Measurements from ENCODE around the gene BANP.
A peak's percentile ranks its signal among the peaks of the same experiment; 100 is the strongest.
"Not testable (repeated sequence)": the region's sequence is repeated elsewhere in the genome, so short reads cannot be mapped to it uniquely, and the experiment has no call there.

BANP gene

DNA sequence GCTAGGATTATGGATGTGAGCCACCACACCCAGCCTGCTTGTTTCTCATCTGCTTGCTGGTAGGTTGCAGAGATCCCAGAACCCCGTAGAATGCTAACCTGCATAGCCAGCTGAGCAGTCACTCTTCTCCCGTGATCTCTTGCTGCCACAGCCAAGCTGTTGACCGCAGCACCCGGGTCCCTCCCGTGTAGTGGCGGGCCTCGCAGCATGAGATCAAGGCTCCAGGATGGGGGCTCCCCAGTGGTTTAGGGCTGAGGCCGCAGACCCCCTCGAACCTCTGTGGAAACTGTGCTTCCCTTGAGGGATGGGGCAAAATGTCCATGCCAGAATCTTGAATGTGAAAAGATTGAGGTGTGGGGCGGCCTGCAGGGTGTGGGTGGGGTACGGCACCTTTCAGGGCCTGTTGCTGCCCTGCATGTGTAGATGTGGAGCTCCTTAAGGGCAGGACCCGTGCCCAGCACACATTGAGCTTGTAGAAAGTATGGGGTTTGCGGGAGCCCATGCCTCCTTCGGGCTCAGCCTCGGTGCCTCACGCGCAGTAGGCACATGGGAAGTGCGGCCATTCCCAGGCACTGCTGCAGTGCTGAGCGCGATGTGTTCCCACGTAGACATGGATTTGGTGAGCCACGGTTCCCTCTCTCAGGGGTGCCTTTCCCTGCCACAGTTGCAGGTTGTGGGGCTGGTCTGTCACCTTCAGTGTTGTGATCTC is 99.9 kb downstream of the BANP start:
- DNase-seq: no peak

- DNase-seq: no peak
Measured at GRCh38 chr16:88052661-88053060, 101.4 kb downstream of the BANP start.

- not testable (repeated sequence) for DNase-seq
Measured at GRCh38 chr16:88053479-88053878, 102.2 kb downstream of the BANP start.

DNA sequence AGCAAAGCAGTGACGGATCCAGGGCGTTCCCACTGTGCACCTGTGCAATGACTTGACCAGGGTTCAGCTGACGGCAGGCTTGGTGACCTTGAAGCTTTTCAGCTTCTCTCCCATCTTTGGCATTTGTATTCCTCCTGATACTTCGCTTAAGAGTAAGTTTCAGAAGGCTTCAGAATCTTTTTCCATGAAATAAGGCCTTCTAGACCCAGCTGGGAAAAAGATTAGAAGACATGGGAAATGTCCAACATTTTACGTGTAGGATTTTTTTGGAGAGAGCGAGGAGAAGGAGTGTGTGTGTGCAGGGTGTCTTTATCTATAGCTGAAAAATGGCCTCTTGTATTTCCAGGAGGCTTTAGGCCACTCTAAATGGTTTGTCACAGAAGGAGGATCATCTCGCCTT is 104.1 kb downstream of the BANP start:
- DNase-seq: no peak

GRCh38 chr16:88056212-88056611 is 105.0 kb downstream of the BANP start:
- no peak for DNase-seq

DNA sequence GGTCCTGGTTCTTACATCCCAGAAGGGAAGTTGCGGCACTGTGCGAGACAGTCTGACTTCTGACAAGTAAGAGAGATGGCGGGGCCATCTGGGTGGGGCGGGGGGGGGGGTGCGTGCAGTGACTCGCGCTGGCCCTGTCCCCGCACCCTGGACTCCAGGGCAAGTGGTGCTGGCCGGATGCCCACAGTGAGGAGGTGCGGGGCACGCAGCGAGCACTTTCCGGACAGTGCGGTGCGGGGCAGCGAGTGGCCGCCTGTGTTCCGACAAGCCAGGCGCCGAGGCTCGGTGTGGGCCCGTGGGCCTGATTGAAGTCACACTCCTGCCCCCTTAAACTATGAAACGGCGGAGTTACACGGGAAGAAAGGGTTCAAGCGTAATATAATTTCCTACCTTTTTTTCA is 106.4 kb downstream of the BANP start:
- no peak for DNase-seq

DNA sequence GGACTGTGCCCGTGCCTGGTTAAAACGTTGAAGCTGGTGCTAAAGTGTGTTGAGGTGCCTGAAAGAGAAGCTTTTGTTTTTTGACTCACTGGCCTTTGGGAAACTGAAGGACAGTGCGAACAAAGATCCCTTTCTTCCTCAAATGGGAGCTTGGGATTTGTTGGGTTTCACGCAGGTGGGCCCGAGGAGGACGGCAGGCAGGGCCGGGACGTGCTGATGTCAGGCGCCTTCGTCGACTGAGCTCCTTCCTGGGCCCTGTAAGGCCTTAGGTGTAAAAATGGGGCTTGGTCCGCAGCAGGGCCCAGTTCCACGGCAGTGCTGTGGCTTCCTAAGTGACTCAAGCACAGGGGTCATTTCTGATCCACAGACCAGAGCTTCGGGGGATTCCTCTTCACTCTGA is 106.9 kb downstream of the BANP start:
- no peak for DNase-seq

DNA sequence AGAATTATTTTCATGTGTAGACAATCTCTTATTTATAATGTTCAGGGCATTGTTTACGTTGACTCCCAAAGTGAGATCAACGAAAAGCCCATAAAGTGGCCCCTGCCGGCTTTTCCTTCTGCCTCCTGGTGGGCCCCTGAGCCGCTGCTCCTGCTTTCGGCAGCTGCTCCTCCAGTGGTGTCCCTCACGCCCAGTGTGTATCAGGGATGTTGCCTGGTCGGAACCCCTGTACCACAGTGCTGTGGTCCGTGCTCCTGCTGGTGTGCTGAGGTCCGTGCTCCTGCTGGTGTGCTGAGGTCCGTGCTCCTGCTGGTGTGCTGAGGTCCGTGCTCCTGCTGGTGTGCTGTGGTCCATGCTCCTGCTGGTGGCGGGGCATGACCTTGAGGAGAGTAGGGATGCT is 107.6 kb downstream of the BANP start:
- no peak for DNase-seq

GRCh38 chr16:88059701-88060386 is 108.6 kb downstream of the BANP start:
- no peak for DNase-seq

GRCh38 chr16:88060524-88061219 is 109.4 kb downstream of the BANP start:
- no peak for DNase-seq

- no peak for DNase-seq
Measured at GRCh38 chr16:88061346-88062110, 110.3 kb downstream of the BANP start.

DNA sequence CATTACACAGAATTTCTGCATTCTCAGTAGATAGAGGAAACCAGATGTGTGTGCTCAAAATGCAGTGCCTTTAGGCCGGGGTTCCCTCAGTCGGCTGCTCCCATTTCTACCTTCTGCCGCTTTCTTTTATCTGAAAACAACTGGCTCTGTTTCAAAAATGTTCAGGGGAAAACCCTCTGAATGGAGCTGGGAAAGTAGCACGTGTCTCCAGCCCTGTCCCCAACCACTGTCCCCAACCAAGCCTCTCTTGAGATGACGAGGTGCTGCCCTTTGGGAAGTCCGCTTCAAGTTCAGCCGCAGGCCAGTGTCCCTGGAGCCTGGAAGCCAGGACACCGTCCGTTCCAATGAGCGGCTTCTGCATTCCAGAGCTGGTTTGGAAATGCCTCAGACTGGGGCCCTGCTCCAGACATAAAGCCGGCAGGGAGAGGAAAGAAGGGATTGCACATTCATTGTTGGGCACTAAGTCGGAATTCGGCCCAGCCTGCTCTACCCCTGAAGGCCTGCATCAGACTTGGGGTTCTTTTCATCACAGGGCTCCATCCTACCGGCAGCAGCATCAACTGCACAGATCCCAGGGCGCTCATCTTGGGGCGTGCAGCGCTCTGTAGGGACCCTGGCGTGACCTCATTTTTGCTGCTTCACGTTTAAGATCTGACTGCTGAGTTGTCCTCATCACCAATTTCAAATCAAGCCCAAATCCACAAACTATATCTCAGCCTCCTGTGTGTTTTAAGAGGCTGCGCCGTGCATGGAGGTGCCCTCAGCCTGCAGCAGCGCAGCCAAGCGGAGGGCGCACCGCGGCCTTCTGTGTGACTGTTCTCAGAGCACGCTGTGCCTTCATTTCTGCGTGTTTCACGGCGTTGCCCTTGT is 111.3 kb downstream of the BANP start:
- peak; percentile 90 for DNase-seq

DNA sequence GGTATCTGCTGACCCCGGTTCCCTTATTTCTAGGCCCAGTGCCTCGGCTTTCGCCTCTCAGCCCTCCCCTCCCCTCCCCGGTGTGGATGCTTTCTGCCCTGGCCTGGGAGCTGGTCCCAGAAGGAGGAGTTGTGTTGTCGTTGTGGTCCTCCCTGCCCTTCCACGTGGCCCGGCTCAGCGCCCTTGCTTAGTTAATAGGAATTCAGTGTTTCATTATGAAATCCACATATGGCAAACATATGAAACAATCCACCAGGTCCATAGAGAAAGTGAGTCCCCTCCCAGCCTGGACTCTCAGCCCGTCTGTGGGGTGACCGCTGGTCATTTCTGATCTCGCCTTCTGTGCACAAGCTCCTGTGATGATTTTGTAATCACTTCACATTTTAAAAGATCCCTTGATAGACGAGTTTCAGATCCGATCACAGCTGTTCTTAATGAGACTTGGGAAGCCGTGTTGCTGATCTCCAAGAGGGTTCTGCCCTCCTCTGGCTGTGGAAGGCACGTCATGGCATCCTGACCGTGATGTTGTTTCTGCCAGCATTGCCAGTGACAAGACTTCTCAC is 112.1 kb downstream of the BANP start:
- DNase-seq: peak; percentile 87

DNA sequence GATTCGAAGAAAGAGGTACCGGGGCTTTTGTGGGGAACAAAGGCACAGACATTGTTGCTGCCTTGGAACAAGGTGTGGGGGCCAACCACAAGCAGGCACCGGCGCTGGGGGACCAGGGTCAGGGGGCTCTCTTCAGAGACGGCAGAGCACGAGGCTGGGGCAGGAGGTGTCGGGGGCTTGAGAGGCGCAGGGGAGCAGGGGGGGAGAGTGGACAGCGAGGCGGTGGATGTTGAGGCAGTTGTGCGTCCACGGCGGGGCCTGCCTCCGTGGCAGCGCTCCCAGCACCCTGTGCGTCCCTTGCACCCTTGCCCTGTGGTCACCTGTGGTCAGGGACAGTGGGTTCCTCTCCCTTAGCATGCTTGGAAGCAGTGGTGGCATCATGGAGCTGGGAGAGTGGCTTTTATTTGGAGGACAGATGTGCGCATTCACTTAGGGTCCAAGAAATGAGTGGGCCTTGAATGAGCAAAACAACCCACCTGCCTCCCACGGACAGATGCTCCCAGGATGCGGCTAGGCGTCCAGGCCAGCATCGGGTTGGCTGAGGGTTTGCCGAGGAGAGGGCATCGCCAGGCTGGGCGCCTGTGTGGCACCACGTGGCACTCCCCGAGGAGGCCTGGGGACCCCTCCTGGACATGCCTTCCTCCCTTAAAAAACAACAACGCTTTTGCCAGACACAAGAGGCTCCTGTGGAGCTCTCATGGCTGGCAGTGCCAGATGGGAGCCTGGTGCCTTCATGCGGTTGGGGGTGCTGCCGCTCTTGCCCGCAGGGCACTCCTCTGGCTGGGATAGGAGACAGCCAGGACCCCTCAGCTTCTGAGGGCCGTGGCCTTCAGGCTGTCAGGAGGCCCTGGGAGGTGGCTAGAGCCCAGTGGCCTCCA is 113.0 kb downstream of the BANP start:
- DNase-seq: peak; percentile 12

- DNase-seq: no peak
Measured at GRCh38 chr16:88064889-88065746, 113.9 kb downstream of the BANP start.

DNA sequence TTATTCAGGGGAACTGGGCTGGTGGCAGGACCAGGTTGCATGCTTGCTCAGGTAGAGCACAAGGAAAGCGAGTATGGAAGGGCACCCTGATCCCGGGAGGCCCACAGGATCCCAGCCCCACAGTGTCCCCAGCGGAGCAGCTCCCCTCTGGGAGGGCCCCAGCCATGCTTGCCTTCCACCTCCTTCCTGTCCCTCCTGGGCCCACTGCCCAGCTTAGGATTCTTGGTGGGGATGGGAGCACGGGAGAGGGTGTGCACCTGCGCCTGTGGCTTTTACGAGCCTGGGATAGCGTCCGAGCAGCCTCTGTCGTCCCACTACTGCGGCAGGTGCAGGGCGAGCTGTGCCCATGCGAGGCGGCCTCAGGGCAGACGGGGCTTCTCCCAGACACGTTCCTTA is 114.5 kb downstream of the BANP start:
- no peak for DNase-seq

- DNase-seq: no peak
Measured at GRCh38 chr16:88066234-88066633, 115.0 kb downstream of the BANP start.

DNA sequence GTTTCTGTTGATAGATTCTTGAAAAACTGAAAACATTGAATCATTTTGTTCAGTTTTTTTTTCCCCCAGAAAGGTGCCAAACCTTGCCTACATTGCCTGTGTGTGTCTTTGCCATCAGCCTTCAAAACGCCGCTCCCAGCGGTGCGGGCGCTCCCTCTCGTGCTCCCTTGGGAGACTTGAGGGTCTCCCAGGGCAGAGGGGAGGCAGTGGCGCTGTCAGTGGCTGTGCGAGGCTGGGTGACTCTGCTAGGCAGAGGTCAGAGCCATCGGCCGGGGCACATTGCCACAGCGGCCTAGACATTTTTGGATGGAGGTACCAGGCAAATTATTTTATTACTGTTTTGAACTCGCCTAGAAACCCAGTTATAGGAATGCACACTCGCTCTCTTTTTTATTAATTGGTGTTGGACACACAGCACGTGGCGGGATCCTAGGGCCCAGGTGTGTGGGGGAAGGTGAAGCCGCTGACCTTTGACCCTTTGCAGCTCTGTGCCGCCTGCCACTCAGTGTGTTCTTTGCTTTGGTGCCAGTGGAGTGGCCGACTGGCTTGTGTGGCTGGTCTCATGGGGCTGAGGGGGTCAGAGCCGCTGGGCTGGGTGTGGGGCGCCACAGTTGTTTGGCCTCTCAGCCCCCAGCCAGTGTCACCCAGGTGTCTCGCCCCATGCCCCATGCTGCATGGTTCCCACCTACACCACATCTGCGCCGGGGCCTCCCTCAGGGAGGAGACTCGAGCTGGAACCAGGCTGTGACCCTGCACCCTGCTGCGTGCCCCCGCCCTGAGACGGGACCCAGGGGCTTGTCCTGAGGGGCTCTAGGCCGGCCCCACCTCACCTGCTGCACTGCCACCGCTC is 115.7 kb downstream of the BANP start:
- DNase-seq: no peak

Measured in EL (cell line).